Adrenal gland (tissue), 5 donors: Measurements from ENCODE around the gene DDX51.

Experiments
- POLR2A ChIP-seq, 2 donors: fragments of 450-650 bp; IDR thresholded peaks; one replicate each; pipeline ENCODE4 v1.6.1; 2017; ENCODE audit warnings: antibody characterized with exemption in 2 of 2, mild to moderate bottlenecking in 2 of 2, moderate library complexity in 1 of 2
- TF ChIP-seq, protein P1 (sequence below), 6 experiments: fragments of 450-650 bp in 4 of 6; fragments of 200-600 bp in 2 of 6; sonication (generic) in 1 of 6; IDR thresholded peaks; 1 replicate in 5 of 6; 2 replicates in 1 of 6; pipeline versions ENCODE4 v1.5.1 to v1.8.0; 2016 to 2021; ENCODE audit warnings: antibody characterized with exemption in 6 of 6, mild to moderate bottlenecking in 2 of 6, moderate library complexity in 1 of 6
- donor health status: DM: no; HTN: no; CAD: no.

DNA sequence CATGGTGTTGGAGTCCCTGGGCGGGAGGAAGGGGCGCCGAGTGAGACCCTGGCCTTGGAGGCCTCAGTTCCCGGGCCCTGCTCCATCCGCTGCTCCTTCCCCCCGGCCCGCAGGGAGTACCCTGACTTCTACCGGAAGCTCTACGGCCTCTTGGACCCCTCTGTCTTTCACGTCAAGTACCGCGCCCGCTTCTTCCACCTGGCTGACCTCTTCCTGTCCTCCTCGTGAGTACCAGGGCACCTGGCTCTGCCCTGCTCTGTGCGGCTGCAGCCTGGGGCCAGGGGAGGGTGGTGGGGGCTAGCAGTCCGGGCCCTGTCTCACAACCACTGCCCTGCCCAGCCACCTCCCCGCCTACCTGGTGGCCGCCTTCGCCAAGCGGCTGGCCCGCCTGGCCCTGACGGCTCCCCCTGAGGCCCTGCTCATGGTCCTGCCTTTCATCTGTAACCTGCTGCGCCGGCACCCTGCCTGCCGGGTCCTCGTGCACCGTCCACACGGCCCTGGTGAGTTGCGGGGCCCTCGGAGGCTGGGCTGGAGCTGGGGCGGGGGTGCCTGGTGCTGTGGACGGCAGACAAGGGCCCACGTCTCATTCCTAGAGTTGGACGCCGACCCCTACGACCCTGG lies 7.1 kb upstream of the DDX51 start:
- TF ChIP-seq, protein P1, sequence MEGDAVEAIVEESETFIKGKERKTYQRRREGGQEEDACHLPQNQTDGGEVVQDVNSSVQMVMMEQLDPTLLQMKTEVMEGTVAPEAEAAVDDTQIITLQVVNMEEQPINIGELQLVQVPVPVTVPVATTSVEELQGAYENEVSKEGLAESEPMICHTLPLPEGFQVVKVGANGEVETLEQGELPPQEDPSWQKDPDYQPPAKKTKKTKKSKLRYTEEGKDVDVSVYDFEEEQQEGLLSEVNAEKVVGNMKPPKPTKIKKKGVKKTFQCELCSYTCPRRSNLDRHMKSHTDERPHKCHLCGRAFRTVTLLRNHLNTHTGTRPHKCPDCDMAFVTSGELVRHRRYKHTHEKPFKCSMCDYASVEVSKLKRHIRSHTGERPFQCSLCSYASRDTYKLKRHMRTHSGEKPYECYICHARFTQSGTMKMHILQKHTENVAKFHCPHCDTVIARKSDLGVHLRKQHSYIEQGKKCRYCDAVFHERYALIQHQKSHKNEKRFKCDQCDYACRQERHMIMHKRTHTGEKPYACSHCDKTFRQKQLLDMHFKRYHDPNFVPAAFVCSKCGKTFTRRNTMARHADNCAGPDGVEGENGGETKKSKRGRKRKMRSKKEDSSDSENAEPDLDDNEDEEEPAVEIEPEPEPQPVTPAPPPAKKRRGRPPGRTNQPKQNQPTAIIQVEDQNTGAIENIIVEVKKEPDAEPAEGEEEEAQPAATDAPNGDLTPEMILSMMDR (IDR thresholded peaks at IDR 0.05), result no peak
- TF ChIP-seq POLR2A (IDR thresholded peaks at IDR 0.05), result no peak
